Large intestine (tissue), 12 donors: ENCODE data around the gene MAP4. TPM values are rescaled to one million over a fixed set of nuclear protein-coding genes. Genes with fewer than 3 reads are reported as not detected.
"Not testable (repeated sequence)": the region's sequence is repeated elsewhere in the genome, so short reads cannot be mapped to it uniquely, and the experiment has no call there.

ENCODE experiments used
- DNase-seq, 2 donors: peaks; one replicate each; pipeline versions ENCODE4 v3.0.0 to v3.0.0-alpha.2; 2013
- H3K27ac ChIP-seq: one replicate; pipeline ENCODE4 v1.5.1; 2013; ENCODE audit warnings: low read length
- H3K27me3 ChIP-seq: 2 replicates; pipeline ENCODE4 v1.6.1; 2013; ENCODE audit warnings: low read length; ENCODE audit not compliant: control insufficient read depth, insufficient read depth
- H3K36me3 ChIP-seq: 2 replicates; pipeline ENCODE4 v1.6.1; 2013; ENCODE audit warnings: low read length; ENCODE audit not compliant: control insufficient read depth, insufficient read depth
- H3K4me1 ChIP-seq: one replicate; pipeline ENCODE4 v1.6.1; 2013; ENCODE audit warnings: low read length; ENCODE audit not compliant: control insufficient read depth, insufficient read depth
- H3K4me3 ChIP-seq: one replicate; pipeline ENCODE4 v1.5.1; 2013; ENCODE audit warnings: low read length
- H3K9me3 ChIP-seq: one replicate; pipeline ENCODE4 v1.6.1; 2013; ENCODE audit warnings: mild to moderate bottlenecking, low read depth, low read length, moderate library complexity; ENCODE audit not compliant: control insufficient read depth
- whole genome bisulfite sequencing: methylation state at CpG from one replicate; pipeline ENCODE4 v1.1.5; 2013; ENCODE audit warnings: low lambda C conversion rate; ENCODE audit not compliant: insufficient coverage; 5-methylcytosine and 5-hydroxymethylcytosine counted together
- long read RNA-seq, 11 donors: transcript quantifications; one replicate each; lab custom pipeline, GENCODE V29; 2026
- polyA plus RNA-seq: library from polyadenylated mRNA; unstranded; fragments of 120-200 nt; gene quantifications from one replicate; pipeline ENCODE4 v1.2.1, GENCODE V29; 2013

Gene MAP4, protein sequence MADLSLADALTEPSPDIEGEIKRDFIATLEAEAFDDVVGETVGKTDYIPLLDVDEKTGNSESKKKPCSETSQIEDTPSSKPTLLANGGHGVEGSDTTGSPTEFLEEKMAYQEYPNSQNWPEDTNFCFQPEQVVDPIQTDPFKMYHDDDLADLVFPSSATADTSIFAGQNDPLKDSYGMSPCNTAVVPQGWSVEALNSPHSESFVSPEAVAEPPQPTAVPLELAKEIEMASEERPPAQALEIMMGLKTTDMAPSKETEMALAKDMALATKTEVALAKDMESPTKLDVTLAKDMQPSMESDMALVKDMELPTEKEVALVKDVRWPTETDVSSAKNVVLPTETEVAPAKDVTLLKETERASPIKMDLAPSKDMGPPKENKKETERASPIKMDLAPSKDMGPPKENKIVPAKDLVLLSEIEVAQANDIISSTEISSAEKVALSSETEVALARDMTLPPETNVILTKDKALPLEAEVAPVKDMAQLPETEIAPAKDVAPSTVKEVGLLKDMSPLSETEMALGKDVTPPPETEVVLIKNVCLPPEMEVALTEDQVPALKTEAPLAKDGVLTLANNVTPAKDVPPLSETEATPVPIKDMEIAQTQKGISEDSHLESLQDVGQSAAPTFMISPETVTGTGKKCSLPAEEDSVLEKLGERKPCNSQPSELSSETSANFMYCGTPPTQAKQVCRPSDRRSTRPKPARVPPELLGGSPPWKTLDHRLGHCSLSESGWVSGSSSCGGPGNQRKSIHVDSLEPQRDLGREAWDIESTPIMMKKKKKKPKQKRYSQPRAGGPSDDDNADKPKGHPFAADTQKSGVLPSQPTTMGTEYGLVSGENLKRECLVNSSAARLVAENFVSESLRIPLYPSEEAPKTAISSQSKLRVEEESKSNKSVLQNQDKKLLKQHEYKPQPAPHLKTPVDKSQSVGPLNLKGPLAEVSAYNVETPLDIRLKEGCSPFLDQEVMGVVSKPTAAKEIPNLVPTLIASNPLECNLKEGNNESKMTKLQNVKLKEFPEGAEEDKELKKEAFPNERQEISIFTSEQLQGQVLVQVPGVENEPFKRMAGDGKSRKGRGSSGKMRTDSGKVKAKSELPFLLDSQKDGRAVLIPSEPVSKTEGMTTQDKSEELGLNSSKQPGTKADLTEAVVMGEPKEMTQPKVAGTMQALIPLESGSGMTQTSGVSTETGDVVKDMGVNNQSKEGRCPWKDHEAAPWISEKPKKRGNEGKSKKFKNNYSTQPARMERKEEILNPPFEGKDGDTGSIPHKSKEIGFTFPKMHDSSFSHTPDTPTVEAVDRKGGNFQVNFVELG (N-terminal part only)
- 96.4 TPM for polyA plus RNA-seq
- long read RNA-seq, donor 1, partial matches to known transcripts: 5 of 5 reads
- long read RNA-seq, donor 1, other reads (novel, unspliced or antisense): 0 of 5 reads
- long read RNA-seq, donor 2, partial matches to known transcripts: 26 of 29 reads
- long read RNA-seq, donor 2, other reads (novel, unspliced or antisense): 0 of 29 reads
- long read RNA-seq, donor 3: 0 reads
- long read RNA-seq, donor 4, full-length matches to known transcripts: 1 of 1 reads
- long read RNA-seq, donor 4, partial matches to known transcripts: 0 of 1 reads
- long read RNA-seq, donor 4, other reads (novel, unspliced or antisense): 0 of 1 reads
- long read RNA-seq, donor 5, partial matches to known transcripts: 10 of 13 reads
- long read RNA-seq, donor 5, other reads (novel, unspliced or antisense): 0 of 13 reads
- long read RNA-seq, donor 6, partial matches to known transcripts: 31 of 31 reads
- long read RNA-seq, donor 6, other reads (novel, unspliced or antisense): 0 of 31 reads
- long read RNA-seq, donor 7, full-length matches to known transcripts: 3 of 17 reads
- long read RNA-seq, donor 7, partial matches to known transcripts: 14 of 17 reads
- long read RNA-seq, donor 7, other reads (novel, unspliced or antisense): 0 of 17 reads
- long read RNA-seq, donor 8, partial matches to known transcripts: 34 of 36 reads
- long read RNA-seq, donor 8, other reads (novel, unspliced or antisense): 0 of 36 reads
- long read RNA-seq, donor 9, partial matches to known transcripts: 18 of 21 reads
- long read RNA-seq, donor 9, other reads (novel, unspliced or antisense): 0 of 21 reads
- long read RNA-seq, donor 10, full-length matches to known transcripts: 1 of 36 reads
- long read RNA-seq, donor 10, partial matches to known transcripts: 35 of 36 reads
- long read RNA-seq, donor 10, other reads (novel, unspliced or antisense): 0 of 36 reads
- long read RNA-seq, donor 11, partial matches to known transcripts: 13 of 17 reads
- long read RNA-seq, donor 11, other reads (novel, unspliced or antisense): 0 of 17 reads

DNA sequence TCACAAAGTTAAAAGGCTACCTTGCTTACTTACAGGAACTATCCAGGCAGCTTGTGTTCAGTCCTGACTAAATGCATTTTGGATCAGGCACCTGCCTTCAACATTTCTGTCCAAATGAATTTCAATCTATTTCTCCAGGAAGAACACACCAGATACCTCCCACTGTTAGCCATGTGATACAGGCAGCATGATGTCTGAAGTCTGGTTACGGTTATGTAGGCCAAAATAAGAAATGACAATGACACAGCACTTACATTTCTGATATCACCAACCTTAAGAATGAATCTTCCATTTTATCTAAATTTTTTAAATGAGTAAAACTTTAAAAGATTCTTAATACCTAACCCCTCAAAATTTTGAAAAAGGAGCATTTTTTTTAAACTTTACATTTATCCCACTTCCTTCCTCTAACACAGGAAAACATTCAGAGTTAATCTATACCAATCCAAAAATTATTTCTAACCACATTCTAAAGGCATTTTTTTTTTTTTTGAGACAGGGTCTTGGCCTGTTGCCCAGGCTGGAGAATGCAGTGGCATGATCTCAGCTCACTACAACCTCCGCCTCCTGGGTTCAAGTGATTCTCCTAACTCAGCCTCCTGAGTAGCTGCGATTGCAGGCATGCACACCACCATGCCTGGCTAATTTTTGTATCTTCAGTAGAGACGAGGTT, at the start of gene MAP4:
Gene MAP4, minus strand, starts transcription at position 116 of the 673 bp plus-strand sequence. CDS start 17,556 bp downstream, outside the sequence.
- Histone ChIP-seq H3K9me3 (no peaks in the 10 kb centered on the region), H3K36me3 (no peaks in the 10 kb centered on the region), H3K27ac (peak within 1 kb of the TSS; percentile 86), H3K4me1 (peaks cover 35% of the 10 kb centered on the region), H3K4me3 (no peak within 1 kb of the TSS), H3K27me3 (no peaks in the 10 kb centered on the region)
- no CpG with 5 or more reads among the region's 4 CpGs for WGBS
- DNase-seq: peak in 1 of 2 donors; percentile 35

DNA sequence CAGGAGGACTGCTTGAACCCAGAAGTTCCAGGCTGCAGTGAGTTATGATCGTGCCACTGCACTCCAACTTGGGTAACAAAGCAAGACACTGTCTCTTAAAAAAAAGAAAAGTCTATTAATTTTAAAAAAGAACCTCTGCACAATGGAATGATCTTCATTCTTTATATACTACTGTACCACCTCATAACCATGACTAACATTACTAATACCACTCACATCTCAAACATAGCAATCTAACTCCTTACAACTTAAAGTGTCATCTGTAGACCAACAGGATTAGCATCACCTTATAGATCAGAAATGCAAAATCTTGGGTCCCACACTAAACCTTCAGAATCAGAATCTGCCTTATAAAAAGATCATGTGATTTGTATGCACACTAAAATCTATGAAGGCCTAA, 48.8 kb upstream of the MAP4 start:
- Histone ChIP-seq H3K4me1 (peaks cover 6% of the 10 kb centered on the region), H3K4me3 (no peak overlapping the region), H3K27ac (no peak overlapping the region), H3K9me3 (peaks cover 9% of the 10 kb centered on the region), H3K36me3 (no peaks in the 10 kb centered on the region), H3K27me3 (no peaks in the 10 kb centered on the region)
- DNase-seq: no peak
- WGBS: no CpG with 5 or more reads among the region's 1 CpG

- no peak for DNase-seq
- Histone ChIP-seq H3K4me1 (peaks cover 5% of the 10 kb centered on the region), H3K4me3 (no peak overlapping the region), H3K36me3 (peaks cover 2% of the 10 kb centered on the region), H3K27me3 (no peaks in the 10 kb centered on the region), H3K9me3 (peaks cover 9% of the 10 kb centered on the region), H3K27ac (no peak overlapping the region)
- WGBS: no CpG with 5 or more reads among the region's 3 CpGs
Observed at GRCh38 chr3:48064292-48064829, 48.1 kb upstream of the MAP4 start.

DNA sequence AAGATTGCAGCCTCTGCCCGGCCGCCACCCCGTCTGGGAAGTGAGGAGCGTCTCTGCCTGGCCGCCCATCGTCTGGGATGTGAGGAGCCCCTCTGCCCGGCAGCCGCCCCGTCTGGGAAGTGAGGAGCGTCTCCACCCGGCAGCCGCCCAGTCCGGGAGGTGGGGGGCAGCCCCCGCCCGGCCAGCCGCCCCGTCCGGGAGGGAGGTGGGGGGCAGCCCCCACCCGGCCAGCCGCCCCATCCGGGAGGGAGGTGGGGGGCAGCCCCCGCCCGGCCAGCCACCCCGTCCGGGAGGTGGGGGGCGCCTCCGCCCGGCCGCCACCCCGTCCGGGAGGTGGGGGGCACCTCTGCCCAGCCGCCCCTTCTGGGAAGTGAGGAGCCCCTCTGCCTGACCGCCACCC, 45.4 kb upstream of the MAP4 start:
- H3K27me3 ChIP-seq, DNase-seq, H3K4me1 ChIP-seq, H3K36me3 ChIP-seq, H3K9me3 ChIP-seq, H3K4me3 ChIP-seq, H3K27ac ChIP-seq: not testable (repeated sequence)
- WGBS: no CpG with 5 or more reads among the region's 33 CpGs

- no peak for DNase-seq
- Histone ChIP-seq H3K9me3 (peaks cover 9% of the 10 kb centered on the region), H3K27me3 (no peaks in the 10 kb centered on the region), H3K4me3 (no peak overlapping the region), H3K36me3 (peaks cover 4% of the 10 kb centered on the region), H3K4me1 (no peaks in the 10 kb centered on the region), H3K27ac (no peak overlapping the region)
- WGBS: 100% methylated on average over 1 of the region's 6 CpGs
Observed at GRCh38 chr3:48058091-48058490, 41.9 kb upstream of the MAP4 start.

DNA sequence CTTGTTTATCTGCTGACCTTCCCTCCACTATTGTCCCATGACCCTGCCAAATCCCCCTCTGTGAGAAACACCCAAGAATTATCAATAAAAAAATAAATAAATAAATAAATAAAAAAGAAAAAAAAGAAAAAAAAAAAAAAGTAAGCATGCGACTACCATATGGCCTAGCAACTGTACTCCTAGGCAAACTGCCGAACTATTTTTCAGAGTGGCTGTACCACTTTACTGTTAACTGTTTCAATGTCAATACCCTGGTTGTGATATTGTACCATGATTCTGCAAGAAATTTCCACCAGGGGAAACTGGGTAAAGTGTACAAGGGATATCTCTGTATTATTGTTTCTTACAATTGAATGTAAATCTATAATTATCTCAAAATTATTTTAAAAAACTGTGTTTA, 41.3 kb upstream of the MAP4 start:
- Histone ChIP-seq H3K9me3 (peaks cover 9% of the 10 kb centered on the region), H3K27ac (no peak overlapping the region), H3K27me3 (no peaks in the 10 kb centered on the region), H3K4me3 (no peak overlapping the region), H3K4me1 (no peaks in the 10 kb centered on the region), H3K36me3 (peaks cover 4% of the 10 kb centered on the region)
- WGBS: 83% methylated on average over 1 of the region's 2 CpGs
- no peak for DNase-seq

GRCh38 chr3:48047841-48048464, 31.7 kb upstream of the MAP4 start:
- Histone ChIP-seq H3K9me3 (no peaks in the 10 kb centered on the region), H3K27me3 (no peaks in the 10 kb centered on the region), H3K27ac (no peak overlapping the region), H3K4me1 (no peaks in the 10 kb centered on the region), H3K4me3 (no peak overlapping the region), H3K36me3 (peaks cover 7% of the 10 kb centered on the region)
- DNase-seq: no peak

GRCh38 chr3:48042071-48042760, 26.0 kb upstream of the MAP4 start:
- Histone ChIP-seq H3K27me3 (no peaks in the 10 kb centered on the region), H3K27ac (no peak overlapping the region), H3K36me3 (no peaks in the 10 kb centered on the region), H3K4me3 (no peak overlapping the region), H3K4me1 (peaks cover 12% of the 10 kb centered on the region), H3K9me3 (no peaks in the 10 kb centered on the region)
- WGBS: no CpG with 5 or more reads among the region's 3 CpGs
- no peak for DNase-seq
